GM23338 (cell line): ENCODE results near the gene SGPP1. TPM values are rescaled to one million over a fixed set of nuclear protein-coding genes. Genes with fewer than 3 reads are reported as not detected.

Source experiments
- ATAC-seq: fragments of 200-7000 bp; cut with Tn5 transposase; 3 replicates; pipeline ENCODE4 v1.9.1; 2020
- DNase-seq: peaks from one replicate; pipeline ENCODE4 v3.0.0-alpha.2; 2015; ENCODE audit warnings: low spot score
- H2AFZ ChIP-seq: fragments of 200-600 bp; sonication (generic); 2 replicates; pipeline ENCODE4 v1.8.0; 2016; ENCODE audit warnings: antibody characterized with exemption, mild to moderate bottlenecking, moderate library complexity
- H3F3A ChIP-seq: fragments of 200-600 bp; sonication (generic); replicated peaks from 2 replicates; pipeline ENCODE4 v1.8.0; 2017; ENCODE audit warnings: antibody characterized with exemption, mixed run types, low read depth
- H3K27ac ChIP-seq: fragments of 200-600 bp; sonication (generic); 2 replicates; pipeline ENCODE4 v1.6.1; 2016; ENCODE audit warnings: low read depth
- H3K27me3 ChIP-seq: fragments of 200-600 bp; sonication (generic); 2 replicates; pipeline ENCODE4 v1.8.0; 2016; ENCODE audit warnings: mild to moderate bottlenecking, mixed run types, moderate library complexity; ENCODE audit not compliant: insufficient read depth
- H3K36me3 ChIP-seq: fragments of 200-600 bp; sonication (generic); 2 replicates; pipeline ENCODE4 v1.8.0; 2016; ENCODE audit warnings: mild to moderate bottlenecking; ENCODE audit not compliant: insufficient read depth
- H3K4me1 ChIP-seq: fragments of 200-600 bp; sonication (generic); 2 replicates; pipeline ENCODE4 v1.8.0; 2016; ENCODE audit warnings: mild to moderate bottlenecking, moderate library complexity; ENCODE audit not compliant: insufficient read depth
- H3K4me2 ChIP-seq: fragments of 200-600 bp; sonication (generic); 2 replicates; pipeline ENCODE4 v1.7.1; 2017; ENCODE audit warnings: mixed run types
- H3K4me3 ChIP-seq: fragments of 200-600 bp; sonication (generic); 2 replicates; pipeline ENCODE4 v1.6.1; 2016; ENCODE audit warnings: mixed run types
- H3K79me2 ChIP-seq: fragments of 200-600 bp; sonication (generic); replicated peaks from 2 replicates; pipeline ENCODE4 v1.8.0; 2017; ENCODE audit warnings: mild to moderate bottlenecking; ENCODE audit not compliant: insufficient read depth
- H3K9me2 ChIP-seq: fragments of 200-600 bp; sonication (generic); 2 replicates; pipeline ENCODE4 v1.8.0; 2017; ENCODE audit not compliant: insufficient read depth
- H4K20me1 ChIP-seq: fragments of 200-600 bp; sonication (generic); replicated peaks from 2 replicates; pipeline ENCODE4 v1.8.0; 2017; ENCODE audit warnings: mild to moderate bottlenecking; ENCODE audit not compliant: insufficient read depth
- H3K27ac Mint-ChIP-seq: 2 replicates; pipeline ENCODE4 v1.8.0; 2020; ENCODE audit warnings: inconsistent platforms, mild to moderate bottlenecking, moderate library complexity, mixed read lengths
- H3K27me3 Mint-ChIP-seq: 3 replicates; pipeline ENCODE4 v1.8.0; 2022; ENCODE audit warnings: low read depth, mild to moderate bottlenecking, moderate library complexity, mixed read lengths, inconsistent platforms; ENCODE audit not compliant: insufficient read depth, poor library complexity
- H3K36me3 Mint-ChIP-seq: 3 replicates; pipeline ENCODE4 v1.8.0; 2021; ENCODE audit warnings: low read depth, mild to moderate bottlenecking, inconsistent platforms, moderate library complexity, mixed read lengths
- H3K4me1 Mint-ChIP-seq: 3 replicates; pipeline ENCODE4 v1.8.0; 2020; ENCODE audit warnings: mild to moderate bottlenecking, inconsistent platforms, mixed read lengths
- H3K4me3 Mint-ChIP-seq: 3 replicates; pipeline ENCODE4 v1.8.0; 2021; ENCODE audit warnings: moderate library complexity, mild to moderate bottlenecking, inconsistent platforms, mixed read lengths
- H3K9me3 Mint-ChIP-seq: 3 replicates; pipeline ENCODE4 v1.8.0; 2020; ENCODE audit warnings: moderate library complexity, mild to moderate bottlenecking, inconsistent platforms, mixed read lengths
- CREB1 ChIP-seq: fragments of 250-450 bp; sonication (Bioruptor Pico); IDR thresholded peaks from 2 replicates; pipeline ENCODE4 v1.5.0; 2020; ENCODE audit warnings: low read depth, mild to moderate bottlenecking, moderate library complexity
- EZH2 ChIP-seq: fragments of 200-600 bp; sonication (generic); IDR thresholded peaks from one replicate; pipeline ENCODE4 v1.8.0; 2017; ENCODE audit warnings: antibody characterized with exemption, mild to moderate bottlenecking, low read depth; ENCODE audit not compliant: unreplicated experiment
- EZH2phosphoT487 ChIP-seq: fragments of 200-600 bp; sonication (generic); IDR thresholded peaks from one replicate; pipeline ENCODE4 v1.8.1; 2018; ENCODE audit warnings: antibody characterized with exemption; ENCODE audit not compliant: unreplicated experiment
- JUNB ChIP-seq: IDR thresholded peaks from one replicate; pipeline ENCODE4 v1.6.1; 2016; ENCODE audit warnings: antibody characterized with exemption; ENCODE audit not compliant: unreplicated experiment
- NANOG ChIP-seq: IDR thresholded peaks from 2 replicates; pipeline ENCODE4 v1.6.1; 2016; ENCODE audit warnings: antibody characterized with exemption, borderline replicate concordance
- POLR2AphosphoS5 ChIP-seq: IDR thresholded peaks from 2 replicates; pipeline ENCODE4 v1.6.1; 2016; ENCODE audit warnings: antibody characterized with exemption, low read depth
- STAT1 ChIP-seq: IDR thresholded peaks from one replicate; pipeline ENCODE4 v1.6.1; 2016; ENCODE audit warnings: antibody characterized with exemption; ENCODE audit not compliant: unreplicated experiment
- ZNF114 ChIP-seq: fragments of 250-450 bp; sonication (Bioruptor Pico); IDR thresholded peaks from 2 replicates; pipeline ENCODE4 v1.5.0; 2020; ENCODE audit warnings: mild to moderate bottlenecking, moderate library complexity
- ZNF331 ChIP-seq: fragments of 250-450 bp; sonication (Bioruptor Pico); IDR thresholded peaks from 2 replicates; pipeline ENCODE4 v1.5.0; 2020; ENCODE audit warnings: low read depth, mild to moderate bottlenecking, moderate library complexity
- polyA plus RNA-seq: library from polyadenylated mRNA; unstranded; fragments of >200 nt; fragmentation: Nextera tagmentation; extraction: Ambion mirVana; gene quantifications from 2 replicates; pipeline ENCODE4 v1.2.1, GENCODE V29; 2016
- total RNA-seq: library from RNA; depleted of rRNA; stranded (reverse); fragments of >200 nt; shearing (Covaris generic); gene quantifications from 2 replicates; pipeline ENCODE4 v1.2.3, GENCODE V29; 2014
- TF ChIP-seq, protein P1 (sequence below): fragments of 250-450 bp; sonication (Bioruptor Pico); IDR thresholded peaks from 2 replicates; pipeline ENCODE4 v1.5.0; 2020; ENCODE audit warnings: mild to moderate bottlenecking, moderate library complexity
- TF ChIP-seq, protein P2 (sequence below): IDR thresholded peaks from 2 replicates; pipeline ENCODE4 v1.6.1; 2016; ENCODE audit warnings: antibody characterized with exemption
- TF ChIP-seq, protein P3 (sequence below): IDR thresholded peaks from one replicate; pipeline ENCODE4 v1.6.1; 2018; ENCODE audit warnings: antibody characterized with exemption; ENCODE audit not compliant: unreplicated experiment
- TF ChIP-seq, protein P4 (sequence below), 2 experiments: fragments of 200-600 bp in 1 of 2; sonication (generic) in 1 of 2; conservative IDR thresholded peaks; 2 replicates each; pipeline versions ENCODE4 v1.5.1 to v1.6.1; 2016 to 2017; ENCODE audit warnings: antibody characterized with exemption in 2 of 2, low read depth in 2 of 2, mild to moderate bottlenecking in 2 of 2, moderate library complexity in 1 of 2

Gene SGPP1
- total and polyA plus RNA-seq, 2 experiments from 2014 or later: 4.2 to 11.1 TPM

DNA sequence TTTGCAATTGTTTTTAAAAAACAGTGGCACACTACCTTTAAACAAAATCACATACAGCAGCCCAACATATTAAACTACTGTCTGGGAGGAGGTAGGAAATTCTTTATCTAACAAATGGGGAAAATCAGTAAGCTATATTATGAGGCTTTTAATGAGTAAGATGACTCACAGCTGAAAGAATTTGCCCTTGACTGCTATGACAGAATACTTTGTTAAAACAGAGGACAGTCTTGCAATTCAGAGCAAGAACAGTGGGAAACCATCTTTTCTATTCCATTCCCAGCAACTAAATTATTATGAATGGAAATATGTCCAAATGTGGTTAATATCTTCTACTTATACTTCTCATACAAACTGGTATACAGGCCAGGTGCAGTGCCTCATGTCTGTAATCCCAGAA is 49.2 kb upstream of the SGPP1 start:
- Mint-ChIP-seq H3K4me3 (no peak overlapping the region), H3K36me3 (no peaks in the 10 kb centered on the region), H3K27ac (no peak overlapping the region), H3K27me3 (no peaks in the 10 kb centered on the region), H3K9me3 (no peaks in the 10 kb centered on the region), H3K4me1 (no peaks in the 10 kb centered on the region)
- no peaks in the 10 kb centered on the region for H3K79me2 ChIP-seq
- H2AFZ ChIP-seq: no peak overlapping the region; the same call in 1 of the 2 replicates
- H3K4me3 ChIP-seq: no peak overlapping the region
- no peak for ATAC-seq
- no peak overlapping the region for H3K27ac ChIP-seq
- TF ChIP-seq, protein P1, sequence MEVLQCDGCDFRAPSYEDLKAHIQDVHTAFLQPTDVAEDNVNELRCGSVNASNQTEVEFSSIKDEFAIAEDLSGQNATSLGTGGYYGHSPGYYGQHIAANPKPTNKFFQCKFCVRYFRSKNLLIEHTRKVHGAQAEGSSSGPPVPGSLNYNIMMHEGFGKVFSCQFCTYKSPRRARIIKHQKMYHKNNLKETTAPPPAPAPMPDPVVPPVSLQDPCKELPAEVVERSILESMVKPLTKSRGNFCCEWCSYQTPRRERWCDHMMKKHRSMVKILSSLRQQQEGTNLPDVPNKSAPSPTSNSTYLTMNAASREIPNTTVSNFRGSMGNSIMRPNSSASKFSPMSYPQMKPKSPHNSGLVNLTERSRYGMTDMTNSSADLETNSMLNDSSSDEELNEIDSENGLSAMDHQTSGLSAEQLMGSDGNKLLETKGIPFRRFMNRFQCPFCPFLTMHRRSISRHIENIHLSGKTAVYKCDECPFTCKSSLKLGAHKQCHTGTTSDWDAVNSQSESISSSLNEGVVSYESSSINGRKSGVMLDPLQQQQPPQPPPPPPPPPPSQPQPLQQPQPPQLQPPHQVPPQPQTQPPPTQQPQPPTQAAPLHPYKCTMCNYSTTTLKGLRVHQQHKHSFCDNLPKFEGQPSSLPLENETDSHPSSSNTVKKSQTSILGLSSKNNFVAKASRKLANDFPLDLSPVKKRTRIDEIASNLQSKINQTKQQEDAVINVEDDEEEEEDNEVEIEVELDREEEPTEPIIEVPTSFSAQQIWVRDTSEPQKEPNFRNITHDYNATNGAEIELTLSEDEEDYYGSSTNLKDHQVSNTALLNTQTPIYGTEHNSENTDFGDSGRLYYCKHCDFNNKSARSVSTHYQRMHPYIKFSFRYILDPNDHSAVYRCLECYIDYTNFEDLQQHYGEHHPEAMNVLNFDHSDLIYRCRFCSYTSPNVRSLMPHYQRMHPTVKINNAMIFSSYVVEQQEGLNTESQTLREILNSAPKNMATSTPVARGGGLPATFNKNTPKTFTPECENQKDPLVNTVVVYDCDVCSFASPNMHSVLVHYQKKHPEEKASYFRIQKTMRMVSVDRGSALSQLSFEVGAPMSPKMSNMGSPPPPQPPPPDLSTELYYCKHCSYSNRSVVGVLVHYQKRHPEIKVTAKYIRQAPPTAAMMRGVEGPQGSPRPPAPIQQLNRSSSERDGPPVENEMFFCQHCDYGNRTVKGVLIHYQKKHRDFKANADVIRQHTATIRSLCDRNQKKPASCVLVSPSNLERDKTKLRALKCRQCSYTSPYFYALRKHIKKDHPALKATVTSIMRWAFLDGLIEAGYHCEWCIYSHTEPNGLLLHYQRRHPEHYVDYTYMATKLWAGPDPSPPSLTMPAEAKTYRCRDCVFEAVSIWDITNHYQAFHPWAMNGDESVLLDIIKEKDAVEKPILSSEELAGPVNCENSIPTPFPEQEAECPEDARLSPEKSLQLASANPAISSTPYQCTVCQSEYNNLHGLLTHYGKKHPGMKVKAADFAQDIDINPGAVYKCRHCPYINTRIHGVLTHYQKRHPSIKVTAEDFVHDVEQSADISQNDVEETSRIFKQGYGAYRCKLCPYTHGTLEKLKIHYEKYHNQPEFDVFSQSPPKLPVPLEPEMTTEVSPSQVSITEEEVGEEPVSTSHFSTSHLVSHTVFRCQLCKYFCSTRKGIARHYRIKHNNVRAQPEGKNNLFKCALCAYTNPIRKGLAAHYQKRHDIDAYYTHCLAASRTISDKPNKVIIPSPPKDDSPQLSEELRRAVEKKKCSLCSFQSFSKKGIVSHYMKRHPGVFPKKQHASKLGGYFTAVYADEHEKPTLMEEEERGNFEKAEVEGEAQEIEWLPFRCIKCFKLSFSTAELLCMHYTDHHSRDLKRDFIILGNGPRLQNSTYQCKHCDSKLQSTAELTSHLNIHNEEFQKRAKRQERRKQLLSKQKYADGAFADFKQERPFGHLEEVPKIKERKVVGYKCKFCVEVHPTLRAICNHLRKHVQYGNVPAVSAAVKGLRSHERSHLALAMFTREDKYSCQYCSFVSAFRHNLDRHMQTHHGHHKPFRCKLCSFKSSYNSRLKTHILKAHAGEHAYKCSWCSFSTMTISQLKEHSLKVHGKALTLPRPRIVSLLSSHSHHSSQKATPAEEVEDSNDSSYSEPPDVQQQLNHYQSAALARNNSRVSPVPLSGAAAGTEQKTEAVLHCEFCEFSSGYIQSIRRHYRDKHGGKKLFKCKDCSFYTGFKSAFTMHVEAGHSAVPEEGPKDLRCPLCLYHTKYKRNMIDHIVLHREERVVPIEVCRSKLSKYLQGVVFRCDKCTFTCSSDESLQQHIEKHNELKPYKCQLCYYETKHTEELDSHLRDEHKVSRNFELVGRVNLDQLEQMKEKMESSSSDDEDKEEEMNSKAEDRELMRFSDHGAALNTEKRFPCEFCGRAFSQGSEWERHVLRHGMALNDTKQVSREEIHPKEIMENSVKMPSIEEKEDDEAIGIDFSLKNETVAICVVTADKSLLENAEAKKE: no peak
- TF ChIP-seq CREB1 (CRISPR knock-in tag): no peak
- no peak for TF ChIP-seq JUNB
- no peak for TF ChIP-seq EZH2
- TF ChIP-seq, protein P2, sequence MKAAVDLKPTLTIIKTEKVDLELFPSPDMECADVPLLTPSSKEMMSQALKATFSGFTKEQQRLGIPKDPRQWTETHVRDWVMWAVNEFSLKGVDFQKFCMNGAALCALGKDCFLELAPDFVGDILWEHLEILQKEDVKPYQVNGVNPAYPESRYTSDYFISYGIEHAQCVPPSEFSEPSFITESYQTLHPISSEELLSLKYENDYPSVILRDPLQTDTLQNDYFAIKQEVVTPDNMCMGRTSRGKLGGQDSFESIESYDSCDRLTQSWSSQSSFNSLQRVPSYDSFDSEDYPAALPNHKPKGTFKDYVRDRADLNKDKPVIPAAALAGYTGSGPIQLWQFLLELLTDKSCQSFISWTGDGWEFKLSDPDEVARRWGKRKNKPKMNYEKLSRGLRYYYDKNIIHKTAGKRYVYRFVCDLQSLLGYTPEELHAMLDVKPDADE: no peak
- no peak for TF ChIP-seq ZNF331 (CRISPR knock-in tag)
- no peak for TF ChIP-seq ZNF114
- no peak for TF ChIP-seq POLR2AphosphoS5
- TF ChIP-seq, protein P3, sequence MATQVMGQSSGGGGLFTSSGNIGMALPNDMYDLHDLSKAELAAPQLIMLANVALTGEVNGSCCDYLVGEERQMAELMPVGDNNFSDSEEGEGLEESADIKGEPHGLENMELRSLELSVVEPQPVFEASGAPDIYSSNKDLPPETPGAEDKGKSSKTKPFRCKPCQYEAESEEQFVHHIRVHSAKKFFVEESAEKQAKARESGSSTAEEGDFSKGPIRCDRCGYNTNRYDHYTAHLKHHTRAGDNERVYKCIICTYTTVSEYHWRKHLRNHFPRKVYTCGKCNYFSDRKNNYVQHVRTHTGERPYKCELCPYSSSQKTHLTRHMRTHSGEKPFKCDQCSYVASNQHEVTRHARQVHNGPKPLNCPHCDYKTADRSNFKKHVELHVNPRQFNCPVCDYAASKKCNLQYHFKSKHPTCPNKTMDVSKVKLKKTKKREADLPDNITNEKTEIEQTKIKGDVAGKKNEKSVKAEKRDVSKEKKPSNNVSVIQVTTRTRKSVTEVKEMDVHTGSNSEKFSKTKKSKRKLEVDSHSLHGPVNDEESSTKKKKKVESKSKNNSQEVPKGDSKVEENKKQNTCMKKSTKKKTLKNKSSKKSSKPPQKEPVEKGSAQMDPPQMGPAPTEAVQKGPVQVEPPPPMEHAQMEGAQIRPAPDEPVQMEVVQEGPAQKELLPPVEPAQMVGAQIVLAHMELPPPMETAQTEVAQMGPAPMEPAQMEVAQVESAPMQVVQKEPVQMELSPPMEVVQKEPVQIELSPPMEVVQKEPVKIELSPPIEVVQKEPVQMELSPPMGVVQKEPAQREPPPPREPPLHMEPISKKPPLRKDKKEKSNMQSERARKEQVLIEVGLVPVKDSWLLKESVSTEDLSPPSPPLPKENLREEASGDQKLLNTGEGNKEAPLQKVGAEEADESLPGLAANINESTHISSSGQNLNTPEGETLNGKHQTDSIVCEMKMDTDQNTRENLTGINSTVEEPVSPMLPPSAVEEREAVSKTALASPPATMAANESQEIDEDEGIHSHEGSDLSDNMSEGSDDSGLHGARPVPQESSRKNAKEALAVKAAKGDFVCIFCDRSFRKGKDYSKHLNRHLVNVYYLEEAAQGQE: no peak
- TF ChIP-seq, protein P4, sequence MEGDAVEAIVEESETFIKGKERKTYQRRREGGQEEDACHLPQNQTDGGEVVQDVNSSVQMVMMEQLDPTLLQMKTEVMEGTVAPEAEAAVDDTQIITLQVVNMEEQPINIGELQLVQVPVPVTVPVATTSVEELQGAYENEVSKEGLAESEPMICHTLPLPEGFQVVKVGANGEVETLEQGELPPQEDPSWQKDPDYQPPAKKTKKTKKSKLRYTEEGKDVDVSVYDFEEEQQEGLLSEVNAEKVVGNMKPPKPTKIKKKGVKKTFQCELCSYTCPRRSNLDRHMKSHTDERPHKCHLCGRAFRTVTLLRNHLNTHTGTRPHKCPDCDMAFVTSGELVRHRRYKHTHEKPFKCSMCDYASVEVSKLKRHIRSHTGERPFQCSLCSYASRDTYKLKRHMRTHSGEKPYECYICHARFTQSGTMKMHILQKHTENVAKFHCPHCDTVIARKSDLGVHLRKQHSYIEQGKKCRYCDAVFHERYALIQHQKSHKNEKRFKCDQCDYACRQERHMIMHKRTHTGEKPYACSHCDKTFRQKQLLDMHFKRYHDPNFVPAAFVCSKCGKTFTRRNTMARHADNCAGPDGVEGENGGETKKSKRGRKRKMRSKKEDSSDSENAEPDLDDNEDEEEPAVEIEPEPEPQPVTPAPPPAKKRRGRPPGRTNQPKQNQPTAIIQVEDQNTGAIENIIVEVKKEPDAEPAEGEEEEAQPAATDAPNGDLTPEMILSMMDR (conservative IDR thresholded peaks at IDR 0.05; ENCODE audit: low read depth in 2 of 2): no peak
- no peak for TF ChIP-seq STAT1
- TF ChIP-seq NANOG: no peak
- no peak for TF ChIP-seq EZH2phosphoT487
- H4K20me1 ChIP-seq: no peaks in the 10 kb centered on the region
- H3K9me2 ChIP-seq: no peaks in the 10 kb centered on the region
- no peak overlapping the region for H3K4me2 ChIP-seq
- DNase-seq: no peak
- no peaks in the 10 kb centered on the region for H3K4me1 ChIP-seq
- no peaks in the 10 kb centered on the region for H3F3A ChIP-seq
- no peaks in the 10 kb centered on the region for H3K36me3 ChIP-seq
- H3K27me3 ChIP-seq: no peaks in the 10 kb centered on the region
